ENCODE results near the gene HBG2. TPM values are rescaled to one million over a fixed set of nuclear protein-coding genes. Genes with fewer than 3 reads are reported as not detected.
"Not testable (repeated sequence)": the region's sequence is repeated elsewhere in the genome, so short reads cannot be mapped to it uniquely, and the experiment has no call there.

HBG2 gene
- total and polyA plus RNA-seq, 4 donors = 0.31 to 13,246 (median 4.6) TPM

DNA sequence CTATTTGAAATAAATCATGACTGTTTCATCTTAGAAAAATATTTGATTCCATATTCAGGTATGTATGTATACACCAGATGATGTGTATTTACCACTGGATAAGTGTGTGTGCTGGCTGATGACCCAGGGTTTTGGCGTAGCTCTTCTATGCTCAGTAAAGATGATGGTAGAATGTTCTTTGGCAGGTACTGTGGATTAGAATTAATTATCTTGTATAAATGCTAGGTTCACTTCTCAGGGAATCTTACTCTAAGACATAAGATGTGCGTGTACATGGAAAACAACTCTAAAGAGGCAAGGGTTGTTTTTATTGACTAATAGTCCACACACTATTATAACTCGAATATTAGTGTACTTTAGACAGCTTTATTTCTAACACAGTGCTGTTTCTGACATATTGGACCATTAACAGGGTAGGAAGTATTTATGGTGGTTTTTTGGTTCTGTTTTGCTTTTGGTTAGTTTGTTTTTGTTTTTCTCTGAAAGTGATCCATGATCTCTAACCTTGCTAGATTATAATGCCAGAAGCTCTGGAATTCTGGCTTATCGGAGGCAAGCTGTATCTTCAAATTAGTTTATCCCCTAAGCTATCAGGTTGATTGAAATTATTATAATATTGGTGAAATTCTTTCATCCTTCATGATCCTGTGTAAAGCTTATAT is 3.9 kb downstream of the HBG2 start:
- no peaks in the 10 kb centered on the region for H3K27me3 ChIP-seq (ENCODE audit: control insufficient read depth in 3 of 3, insufficient read depth in 3 of 3, low read length in 2 of 3)
- no peak for ATAC-seq (ENCODE audit: insufficient read depth, low FRiP score)
- WGBS, 2 donors = 87 to 89% methylated on average over 4 of the region's 4 CpGs
- H3K27ac ChIP-seq (ENCODE audit: low read depth in 1 of 2, low read length in 1 of 2) = no peak overlapping the region
- no peak overlapping the region for H3K9ac ChIP-seq (ENCODE audit: insufficient read depth in 1 of 2, low read length in 2 of 2)
- DNase-seq = no peak
- H3K36me3 ChIP-seq (ENCODE audit: control insufficient read depth in 4 of 4, insufficient read depth in 4 of 4, low read length in 4 of 4) = no peaks in the 10 kb centered on the region
- no peak overlapping the region for H3K4me3 ChIP-seq
- no peaks in the 10 kb centered on the region for H3K4me1 ChIP-seq (ENCODE audit: control insufficient read depth in 5 of 5, insufficient read depth in 5 of 5, low read length in 5 of 5)
- TF ChIP-seq, protein P1, sequence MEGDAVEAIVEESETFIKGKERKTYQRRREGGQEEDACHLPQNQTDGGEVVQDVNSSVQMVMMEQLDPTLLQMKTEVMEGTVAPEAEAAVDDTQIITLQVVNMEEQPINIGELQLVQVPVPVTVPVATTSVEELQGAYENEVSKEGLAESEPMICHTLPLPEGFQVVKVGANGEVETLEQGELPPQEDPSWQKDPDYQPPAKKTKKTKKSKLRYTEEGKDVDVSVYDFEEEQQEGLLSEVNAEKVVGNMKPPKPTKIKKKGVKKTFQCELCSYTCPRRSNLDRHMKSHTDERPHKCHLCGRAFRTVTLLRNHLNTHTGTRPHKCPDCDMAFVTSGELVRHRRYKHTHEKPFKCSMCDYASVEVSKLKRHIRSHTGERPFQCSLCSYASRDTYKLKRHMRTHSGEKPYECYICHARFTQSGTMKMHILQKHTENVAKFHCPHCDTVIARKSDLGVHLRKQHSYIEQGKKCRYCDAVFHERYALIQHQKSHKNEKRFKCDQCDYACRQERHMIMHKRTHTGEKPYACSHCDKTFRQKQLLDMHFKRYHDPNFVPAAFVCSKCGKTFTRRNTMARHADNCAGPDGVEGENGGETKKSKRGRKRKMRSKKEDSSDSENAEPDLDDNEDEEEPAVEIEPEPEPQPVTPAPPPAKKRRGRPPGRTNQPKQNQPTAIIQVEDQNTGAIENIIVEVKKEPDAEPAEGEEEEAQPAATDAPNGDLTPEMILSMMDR (IDR thresholded peaks at IDR 0.05; ENCODE audit: control extremely low read depth, extremely low read depth) = no peak
- no peaks in the 10 kb centered on the region for H3K9me3 ChIP-seq (ENCODE audit: control insufficient read depth in 4 of 4, insufficient read depth in 3 of 4, low read length in 3 of 4)

DNA sequence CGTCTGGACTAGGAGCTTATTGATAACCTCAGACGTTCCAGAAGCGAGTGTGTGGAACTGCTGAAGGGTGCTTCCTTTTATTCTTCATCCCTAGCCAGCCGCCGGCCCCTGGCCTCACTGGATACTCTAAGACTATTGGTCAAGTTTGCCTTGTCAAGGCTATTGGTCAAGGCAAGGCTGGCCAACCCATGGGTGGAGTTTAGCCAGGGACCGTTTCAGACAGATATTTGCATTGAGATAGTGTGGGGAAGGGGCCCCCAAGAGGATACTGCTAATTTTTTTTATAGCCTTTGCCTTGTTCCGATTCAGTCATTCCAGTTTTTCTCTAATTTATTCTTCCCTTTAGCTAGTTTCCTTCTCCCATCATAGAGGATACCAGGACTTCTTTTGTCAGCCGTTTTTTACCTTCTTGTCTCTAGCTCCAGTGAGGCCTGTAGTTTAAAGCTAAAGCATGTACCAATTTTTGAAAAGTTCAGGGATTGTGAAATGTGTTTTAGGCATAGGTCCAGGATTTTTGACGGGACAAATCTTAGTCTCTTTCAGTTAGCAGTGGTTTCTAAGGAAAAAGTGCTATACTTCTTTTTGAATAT is 4.7 kb downstream of the HBG2 start, which contains the start of gene HBG1:
TSS of gene HBG1 (minus strand) at position 51 of the 590 bp plus-strand sequence. CDS start 53 bp downstream, outside the sequence.
- peak in 2 of 3 donors; percentile 44 to 47 for DNase-seq
- ATAC-seq (ENCODE audit: insufficient read depth, low FRiP score); H3K27me3 ChIP-seq (ENCODE audit: control insufficient read depth in 3 of 3, insufficient read depth in 3 of 3, low read length in 2 of 3); H3K36me3 ChIP-seq (ENCODE audit: control insufficient read depth in 4 of 4, insufficient read depth in 4 of 4, low read length in 4 of 4); H3K9ac ChIP-seq (ENCODE audit: insufficient read depth in 1 of 2, low read length in 2 of 2); H3K4me1 ChIP-seq (ENCODE audit: control insufficient read depth in 5 of 5, insufficient read depth in 5 of 5, low read length in 5 of 5); H3K27ac ChIP-seq (ENCODE audit: low read depth in 1 of 2, low read length in 1 of 2); H3K4me3 ChIP-seq; H3K9me3 ChIP-seq (ENCODE audit: control insufficient read depth in 4 of 4, insufficient read depth in 3 of 4, low read length in 3 of 4): not testable (repeated sequence)
- 68% methylated on average over 3 to 4 of the region's 9 CpGs for WGBS, 2 donors

DNA sequence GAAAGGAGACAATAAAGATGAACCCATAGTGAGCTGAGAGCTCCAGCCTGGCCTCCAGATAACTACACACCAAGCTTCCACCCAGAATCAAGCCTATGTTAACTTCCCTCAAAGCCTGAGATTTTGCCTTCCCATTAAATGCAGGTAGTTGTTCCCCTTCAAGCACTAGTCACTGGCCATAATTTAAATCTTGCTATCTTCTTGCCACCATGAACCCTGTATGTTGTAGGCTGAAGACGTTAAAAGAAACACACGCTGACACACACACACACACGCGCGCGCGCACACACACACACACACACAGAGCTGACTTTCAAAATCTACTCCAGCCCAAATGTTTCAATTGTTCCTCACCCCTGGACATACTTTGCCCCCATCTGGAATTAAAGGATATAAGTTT is 6.1 kb downstream of the HBG2 start:
- ATAC-seq (ENCODE audit: insufficient read depth, low FRiP score) = not testable (repeated sequence)

DNA sequence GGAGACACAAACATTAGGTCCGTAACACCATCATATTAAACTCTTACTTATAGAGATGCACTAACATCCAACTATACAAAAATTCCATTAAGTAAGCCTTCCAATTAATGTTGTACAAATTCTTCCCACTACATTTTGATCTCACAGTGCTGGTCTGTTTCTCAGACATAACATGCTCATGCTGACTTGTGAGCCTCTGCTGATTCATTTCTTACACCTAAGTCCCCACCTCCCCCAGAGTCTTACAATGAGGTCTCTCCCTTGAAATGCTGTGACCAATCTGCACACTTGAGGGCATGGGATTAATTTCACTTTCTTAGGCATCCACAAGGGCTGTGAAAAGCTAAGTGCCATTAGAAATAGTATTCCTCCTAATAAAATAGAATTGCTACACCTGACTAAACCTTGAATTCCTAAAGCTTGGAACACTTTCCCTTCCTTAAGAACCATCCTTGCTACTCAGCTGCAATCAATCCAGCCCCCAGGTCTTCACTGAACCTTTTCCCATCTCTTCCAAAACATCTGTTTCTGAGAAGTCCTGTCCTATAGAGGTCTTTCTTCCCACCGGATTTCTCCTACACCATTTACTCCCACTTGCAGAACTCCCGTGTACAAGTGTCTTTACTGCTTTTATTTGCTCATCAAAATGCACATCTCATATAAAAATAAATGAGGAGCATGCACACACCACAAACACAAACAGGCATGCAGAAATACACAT is 6.9 kb downstream of the HBG2 start:
- Histone ChIP-seq H3K4me1 (ENCODE audit: control insufficient read depth in 5 of 5, insufficient read depth in 5 of 5, low read length in 5 of 5) (no peaks in the 10 kb centered on the region), H3K27ac (ENCODE audit: low read depth in 1 of 2, low read length in 1 of 2) (no peak overlapping the region)
- 88 to 95% methylated on average over 3 of the region's 3 CpGs for WGBS, 2 donors

More for the DNA sequence above, 6.1 kb downstream of the HBG2 start:
- H3K27ac ChIP-seq (ENCODE audit: low read depth in 1 of 2, low read length in 1 of 2); H3K4me3 ChIP-seq; H3K9me3 ChIP-seq (ENCODE audit: control insufficient read depth in 4 of 4, insufficient read depth in 3 of 4, low read length in 3 of 4); H3K9ac ChIP-seq (ENCODE audit: insufficient read depth in 1 of 2, low read length in 2 of 2); H3K4me1 ChIP-seq (ENCODE audit: control insufficient read depth in 5 of 5, insufficient read depth in 5 of 5, low read length in 5 of 5); H3K36me3 ChIP-seq (ENCODE audit: control insufficient read depth in 4 of 4, insufficient read depth in 4 of 4, low read length in 4 of 4); H3K27me3 ChIP-seq (ENCODE audit: control insufficient read depth in 3 of 3, insufficient read depth in 3 of 3, low read length in 2 of 3); DNase-seq: not testable (repeated sequence)
- 73 to 81% methylated on average over 7 of the region's 7 CpGs for WGBS, 2 donors

More for the DNA sequence above, 6.9 kb downstream of the HBG2 start:
- Histone ChIP-seq H3K4me3 (no peak overlapping the region), H3K9me3 (ENCODE audit: control insufficient read depth in 4 of 4, insufficient read depth in 3 of 4, low read length in 3 of 4) (no peaks in the 10 kb centered on the region), H3K36me3 (ENCODE audit: control insufficient read depth in 4 of 4, insufficient read depth in 4 of 4, low read length in 4 of 4) (no peaks in the 10 kb centered on the region), H3K9ac (ENCODE audit: insufficient read depth in 1 of 2, low read length in 2 of 2) (no peak overlapping the region), H3K27me3 (ENCODE audit: control insufficient read depth in 3 of 3, insufficient read depth in 3 of 3, low read length in 2 of 3) (no peaks in the 10 kb centered on the region)
- ATAC-seq (ENCODE audit: insufficient read depth, low FRiP score) (no peak), DNase-seq (no peak)
- TF ChIP-seq, protein P1 (IDR thresholded peaks at IDR 0.05; ENCODE audit: control extremely low read depth, extremely low read depth) = no peak

Data from lung (tissue), 12 donors.